GF-D8 (cell line): ENCODE measurements around the gene NAA25.
A peak's percentile ranks its signal among the peaks of the same experiment; 100 is the strongest.
"Not testable (repeated sequence)": the region's sequence is repeated elsewhere in the genome, so short reads cannot be mapped to it uniquely, and the experiment has no call there.

Source experiments
- DNase-seq: peaks from one replicate; lab custom pipeline; 2025; lab: John Stamatoyannopoulos, UW

Gene NAA25

GRCh38 chr12:112116232-112117060 lies 7.9 kb upstream of the NAA25 start:
- DNase-seq = peak; percentile 56

GRCh38 chr12:112115259-112116045 lies 6.9 kb upstream of the NAA25 start:
- DNase-seq = no peak

- DNase-seq = no peak
Measured at GRCh38 chr12:112112409-112113133, 4.0 kb upstream of the NAA25 start.

GRCh38 chr12:112111931-112112330 lies 3.3 kb upstream of the NAA25 start:
- DNase-seq = no peak

- DNase-seq = not testable (repeated sequence)
Measured at GRCh38 chr12:112110787-112111662, 2.4 kb upstream of the NAA25 start.

- DNase-seq = peak; percentile 58
Measured at GRCh38 chr12:112107306-112108201, 1.0 kb downstream of the NAA25 start.

GRCh38 chr12:112105891-112106290 lies 2.7 kb downstream of the NAA25 start:
- DNase-seq = no peak

- DNase-seq = no peak
Measured at GRCh38 chr12:112103758-112104503, 4.7 kb downstream of the NAA25 start.

- not testable (repeated sequence) for DNase-seq
Measured at GRCh38 chr12:112102746-112103145, 5.8 kb downstream of the NAA25 start.

GRCh38 chr12:112102127-112102526 lies 6.5 kb downstream of the NAA25 start:
- no peak for DNase-seq

- DNase-seq = not testable (repeated sequence)
Measured at GRCh38 chr12:112100500-112100899, 8.1 kb downstream of the NAA25 start.

- DNase-seq = no peak
Measured at GRCh38 chr12:112097641-112098040, 10.9 kb downstream of the NAA25 start.

GRCh38 chr12:112096667-112097066 lies 11.9 kb downstream of the NAA25 start:
- DNase-seq = no peak

GRCh38 chr12:112096070-112096469 lies 12.5 kb downstream of the NAA25 start:
- no peak for DNase-seq

GRCh38 chr12:112091563-112091962 lies 17.0 kb downstream of the NAA25 start:
- no peak for DNase-seq

- no peak for DNase-seq
Measured at GRCh38 chr12:112087851-112088250, 20.7 kb downstream of the NAA25 start.

- no peak for DNase-seq
Measured at GRCh38 chr12:112087055-112087850, 21.3 kb downstream of the NAA25 start.

GRCh38 chr12:112066566-112066965 lies 42.0 kb downstream of the NAA25 start:
- DNase-seq = no peak

- DNase-seq = no peak
Measured at GRCh38 chr12:112063273-112063672, 45.3 kb downstream of the NAA25 start.
